K562 (cell line): Measurements from ENCODE around the gene GSG1. TPM values are rescaled to one million over a fixed set of nuclear protein-coding genes. Genes with fewer than 3 reads are reported as not detected.

Source experiments
- ATAC-seq: fragments of 200-7000 bp; cut with Tn5 transposase; 3 replicates; pipeline ENCODE4 v1.9.1; 2020; ENCODE audit warnings: moderate library complexity
- BruUV-seq: library from RNA; stranded (reverse); fragments of 400-500 nt; replicated peaks from 2 replicates; lab custom pipeline; 2021; lab: Mats Ljungman, UMichigan
- CTCF ChIA-PET: fragments of 300-600 bp; formaldehyde crosslinking; extraction: SDS; loops from one replicate; lab custom pipeline; 2021; ENCODE audit warnings: low intra/inter-chr PET ratio; lab: Yijun Ruan, JAX
- POLR2A ChIA-PET: fragments of 300-600, 350-650 bp; sonication (Branson Sonifier 250); formaldehyde crosslinking; extraction: SDS; loops from one replicate; lab custom pipeline; 2021; ENCODE audit warnings: antibody characterized with exemption, inconsistent platforms; lab: Yijun Ruan, JAX
- DNase-seq, 4 experiments: peaks; one replicate each; pipeline versions ENCODE4 v3.0.0 to v3.0.0-alpha.2; 2011 to 2018; ENCODE audit warnings: low spot score in 3 of 4, mixed read lengths in 3 of 4; ENCODE audit errors: extremely low read depth in 1 of 4
- FAIRE-seq: peaks from 2 replicates; lab custom pipeline; 2011; peaks lifted over from hg19 to GRCh38; lab: Jason Lieb, UNC
- H2AFZ ChIP-seq: 2 replicates; pipeline ENCODE4 v1.6.0; 2011; ENCODE audit warnings: low read depth, low read length, control low read depth, inconsistent platforms
- H3K27ac ChIP-seq: fragments of 200-600 bp; 3 replicates; pipeline ENCODE4 v1.8.0; 2011; ENCODE audit warnings: low read depth, mild to moderate bottlenecking, control low read depth, inconsistent platforms, low read length, moderate library complexity, mixed read lengths; ENCODE audit errors: extremely low read depth
- H3K27me3 ChIP-seq, 2 experiments: fragments of 300-600 bp in 1 of 2; 2 replicates in 1 of 2; 3 replicates in 1 of 2; pipeline versions ENCODE4 v1.6.0 to v1.8.0; 2011; ENCODE audit warnings: inconsistent platforms in 2 of 2, low read length in 2 of 2, mild to moderate bottlenecking in 1 of 2, mixed read lengths in 1 of 2, moderate library complexity in 1 of 2; ENCODE audit not compliant: control insufficient read depth in 2 of 2, insufficient read depth in 2 of 2
- H3K36me3 ChIP-seq: fragments of 300-600 bp; 3 replicates; pipeline ENCODE4 v1.8.0; 2011; ENCODE audit warnings: mild to moderate bottlenecking, low read length, inconsistent platforms; ENCODE audit not compliant: control insufficient read depth, insufficient read depth
- H3K4me1 ChIP-seq, 2 experiments: fragments of 200-600 bp in 1 of 2; replicated peaks in 1 of 2; 2 replicates in 1 of 2; 3 replicates in 1 of 2; pipeline versions ENCODE4 v1.5.1 to v1.8.0; 2011; ENCODE audit warnings: inconsistent platforms in 2 of 2, low read length in 2 of 2, mild to moderate bottlenecking in 1 of 2, mixed read lengths in 1 of 2, moderate library complexity in 1 of 2; ENCODE audit not compliant: control insufficient read depth in 2 of 2, insufficient read depth in 2 of 2
- H3K4me2 ChIP-seq: 2 replicates; pipeline ENCODE4 v1.6.1; 2011; ENCODE audit warnings: low read length, control low read depth, inconsistent platforms, mixed read lengths; ENCODE audit not compliant: insufficient read depth
- H3K4me3 ChIP-seq: fragments of 200-600 bp; sonication (generic), shearing (Covaris generic); 2 replicates; pipeline ENCODE4 v1.5.1; 2016; ENCODE audit warnings: control low read depth, inconsistent platforms
- H3K79me2 ChIP-seq: fragments of 200-600 bp; 3 replicates; pipeline ENCODE4 v1.8.0; 2011; ENCODE audit warnings: low read length, inconsistent platforms; ENCODE audit not compliant: control insufficient read depth, insufficient read depth
- H3K9ac ChIP-seq, 2 experiments: 2 replicates each; pipeline versions ENCODE4 v1.6.0 to v1.6.1; 2011; ENCODE audit warnings: low read depth in 2 of 2, low read length in 2 of 2, control low read depth in 1 of 2, inconsistent platforms in 1 of 2, mild to moderate bottlenecking in 1 of 2, mixed read lengths in 1 of 2; ENCODE audit not compliant: insufficient read depth in 1 of 2
- H3K9me1 ChIP-seq: one replicate; pipeline ENCODE4 v1.6.0; 2011; ENCODE audit warnings: inconsistent platforms, mild to moderate bottlenecking, low read length, moderate library complexity; ENCODE audit not compliant: control insufficient read depth, insufficient read depth
- H3K9me3 ChIP-seq: replicated peaks from 2 replicates; pipeline ENCODE4 v1.5.1; 2011; ENCODE audit warnings: low read depth, low read length, inconsistent platforms; ENCODE audit not compliant: control insufficient read depth, insufficient read depth
- H4K20me1 ChIP-seq: replicated peaks from 2 replicates; pipeline ENCODE4 v1.6.1; 2011; ENCODE audit warnings: low read length, inconsistent platforms, mixed read lengths; ENCODE audit not compliant: control insufficient read depth, insufficient read depth
- DNMT1 ChIP-seq: fragments of 450-650 bp; IDR thresholded peaks from 2 replicates; pipeline ENCODE4 v1.6.1; 2016; ENCODE audit warnings: antibody characterized with exemption, mild to moderate bottlenecking
- FOXA1 ChIP-seq: fragments of 450-650 bp; IDR thresholded peaks from 2 replicates; pipeline ENCODE4 v1.6.1; 2016; ENCODE audit warnings: mild to moderate bottlenecking, borderline replicate concordance
- FOXA3 ChIP-seq, 2 experiments: fragments of 450-650 bp in 1 of 2; sonication (generic) in 1 of 2; formaldehyde crosslinking; IDR thresholded peaks in 1 of 2; conservative IDR thresholded peaks in 1 of 2; 2 replicates each; pipeline versions ENCODE4 v1.4.0 to v1.8.0; 2020 to 2022; ENCODE audit warnings: mild to moderate bottlenecking in 2 of 2, missing genetic modification reagents in 1 of 2
- HDAC3 ChIP-seq: fragments of 450-650 bp; IDR thresholded peaks from 2 replicates; pipeline ENCODE4 v1.6.1; 2018; ENCODE audit warnings: borderline replicate concordance, mild to moderate bottlenecking, moderate library complexity; ENCODE audit not compliant: partially characterized antibody
- KHSRP ChIP-seq: fragments of 450-650 bp; IDR thresholded peaks from 2 replicates; pipeline ENCODE4 v1.6.1; 2017
- NCOA1 ChIP-seq: fragments of 450-650 bp; IDR thresholded peaks from 2 replicates; pipeline ENCODE4 v1.6.1; 2016; ENCODE audit warnings: low read depth
- NFIC ChIP-seq: fragments of 450-650 bp; IDR thresholded peaks from 2 replicates; pipeline ENCODE4 v1.6.1; 2017; ENCODE audit warnings: mild to moderate bottlenecking, inconsistent platforms
- RBM17 ChIP-seq: fragments of 200-400 bp; formaldehyde crosslinking; IDR thresholded peaks from 2 replicates; pipeline ENCODE4 v1.6.1; 2017; ENCODE audit warnings: low read depth, mild to moderate bottlenecking, low read length, borderline replicate concordance
- RFX1 ChIP-seq: fragments of 450-650 bp; IDR thresholded peaks from 2 replicates; pipeline ENCODE4 v1.6.1; 2016; ENCODE audit warnings: mild to moderate bottlenecking, moderate library complexity
- SP1 ChIP-seq: sonication (generic); formaldehyde crosslinking; IDR thresholded peaks from 2 replicates; pipeline ENCODE4 v1.8.1; 2022; ENCODE audit warnings: mild to moderate bottlenecking, missing genetic modification reagents
- SRSF3 ChIP-seq: fragments of 200-400 bp; formaldehyde crosslinking; IDR thresholded peaks from 2 replicates; pipeline ENCODE4 v1.6.1; 2016; ENCODE audit warnings: mild to moderate bottlenecking, low read length, moderate library complexity; ENCODE audit not compliant: insufficient read depth
- TRIM28 ChIP-seq: fragments of 450-650 bp; IDR thresholded peaks from 2 replicates; pipeline ENCODE4 v1.6.1; 2017
- ZEB2 ChIP-seq: fragments of 450-650 bp; IDR thresholded peaks from 2 replicates; pipeline ENCODE4 v1.6.1; 2016
- ZNF217 ChIP-seq: sonication (generic); formaldehyde crosslinking; IDR thresholded peaks from 2 replicates; pipeline ENCODE4 v1.8.0; 2022; ENCODE audit warnings: mild to moderate bottlenecking, missing genetic modification reagents
- ZNF23 ChIP-seq: fragments of 250-450 bp; sonication (Bioruptor Pico); IDR thresholded peaks from 2 replicates; pipeline ENCODE4 v1.4.0; 2020; ENCODE audit warnings: mild to moderate bottlenecking
- WGBS: fragments of 100-300 bp; shearing (Covaris generic); methylation state at CpG from one replicate; pipeline ENCODE4 v1.1.6; 2016; ENCODE audit warnings: low coverage, mixed read lengths; ENCODE audit not compliant: insufficient coverage; ENCODE audit errors: missing lambda C conversion rate; 5-methylcytosine and 5-hydroxymethylcytosine counted together
- in situ Hi-C: fragments of 300-500 bp; cut with MboI; formaldehyde crosslinking; loops from 4 replicates; pipeline ENCODE4 v1.15.0; 2018; ENCODE audit warnings: inconsistent platforms, mixed read lengths
- intact Hi-C: fragments of 100-400 bp; cut with micrococcal nuclease; formaldehyde crosslinking; loops from 2 replicates; pipeline ENCODE4 v1.14.2; 2022
- polyA plus RNA-seq, 8 experiments: library from polyadenylated mRNA; depleted of rRNA in 4 of 8; stranded (reverse) in 5 of 8; unstranded in 3 of 8; fragments of >200 nt; fragmentation: Nextera tagmentation in 2 of 8; fragmentation: Illumina TruSeq in 1 of 8; extraction: Ambion mirVana in 2 of 8; extraction: Trizol in 1 of 8; gene quantifications; 2 replicates each; pipeline versions ENCODE4 v1.2.1 to v1.2.3, GENCODE V29; 2011 to 2014; ENCODE audit warnings: inconsistent platforms in 1 of 8, missing spikeins in 1 of 8
- total RNA-seq, 7 experiments: library from RNA; depleted of rRNA in 6 of 7; stranded (reverse); fragments of >200 nt in 6 of 7; fragmentation: Illumina TruSeq in 2 of 7; extraction: Trizol in 2 of 7; gene quantifications; 2 replicates each; pipeline versions ENCODE4 v1.2.1 to v1.2.3, GENCODE V29; 2011 to 2021; ENCODE audit warnings: low replicate concordance in 1 of 7
- TF ChIP-seq, protein P1 (sequence below): fragments of 250-450 bp; sonication (Bioruptor Pico); IDR thresholded peaks from 2 replicates; pipeline ENCODE4 v1.4.0; 2020
- TF ChIP-seq, protein P2 (sequence below): sonication (generic); formaldehyde crosslinking; IDR thresholded peaks from 2 replicates; pipeline ENCODE4 v1.4.0; 2020; ENCODE audit warnings: mild to moderate bottlenecking, missing genetic modification reagents
- TF ChIP-seq, protein P3 (sequence below), 2 experiments: fragments of 450-650 bp in 1 of 2; sonication (generic) in 1 of 2; formaldehyde crosslinking; conservative IDR thresholded peaks; 2 replicates each; pipeline versions ENCODE4 v1.4.0 to v1.8.1; 2020 to 2022; ENCODE audit warnings: mild to moderate bottlenecking in 1 of 2, missing genetic modification reagents in 1 of 2
- TF ChIP-seq, protein P4 (sequence below): fragments of 450-650 bp; conservative IDR thresholded peaks from 2 replicates; pipeline ENCODE4 v1.6.1; 2016; ENCODE audit warnings: missing genetic modification characterization, low read depth, mild to moderate bottlenecking, control low read depth, missing compliant biosample characterization

GSG1 gene
- total and polyA plus RNA-seq, 9 of the 15 experiments (the other 6 are each of a cell fraction or from before 2014, with no cell fraction given), result not detected

DNA sequence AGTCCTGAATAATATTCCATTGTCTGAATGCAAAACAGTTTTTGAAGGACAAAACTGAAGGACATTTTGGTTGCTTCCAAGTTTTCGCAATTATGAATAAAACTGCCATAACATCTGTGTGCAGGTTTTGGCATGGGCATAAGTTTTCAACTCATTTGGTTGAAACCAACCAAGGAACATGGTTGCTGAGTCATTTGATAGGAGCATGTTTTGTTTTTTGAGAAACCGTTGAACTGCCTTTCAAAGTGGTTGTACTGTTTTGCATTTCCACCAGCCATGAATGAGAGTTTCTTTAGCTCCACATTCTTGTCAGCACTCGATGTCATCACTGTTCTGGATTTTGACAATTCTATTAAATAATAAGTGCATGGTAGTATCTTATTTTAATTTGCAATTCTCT lies 23.0 kb upstream of the GSG1 start:
- H3K9ac ChIP-seq, result no peak overlapping the region
- no peaks in the 10 kb centered on the region for H3K36me3 ChIP-seq
- intact Hi-C loops, result no loop called here
- no peak overlapping the region for H2AFZ ChIP-seq
- peaks cover 3 to 17% of the 10 kb centered on the region in 2 experiments; a peak in 4 of 5 replicates for H3K27me3 ChIP-seq
- POLR2A ChIA-PET, result no interaction called here
- no peaks in the 10 kb centered on the region for H3K9me3 ChIP-seq
- no peak for ATAC-seq
- no peaks in the 10 kb centered on the region for H3K9me1 ChIP-seq
- H3K4me3 ChIP-seq, result no peak overlapping the region
- H3K4me2 ChIP-seq, result no peak overlapping the region
- 7% methylated on average over 3 of the region's 3 CpGs for WGBS
- TF ChIP-seq RBM17 (no peak), DNMT1 (no peak), ZEB2 (no peak), TRIM28 (no peak), FOXA3 (CRISPR knock-in tag; conservative IDR thresholded peaks at IDR 0.05 in 1 of 2, IDR thresholded peaks at IDR 0.05 in 1 of 2) (no peak), SRSF3 (no peak), SP1 (CRISPR knock-in tag) (no peak), ZNF217 (CRISPR knock-in tag) (no peak), FOXA1 (no peak), KHSRP (no peak), NCOA1 (no peak), ZNF23 (CRISPR knock-in tag) (no peak), RFX1 (no peak), NFIC (no peak), HDAC3 (no peak)
- TF ChIP-seq, protein P1, sequence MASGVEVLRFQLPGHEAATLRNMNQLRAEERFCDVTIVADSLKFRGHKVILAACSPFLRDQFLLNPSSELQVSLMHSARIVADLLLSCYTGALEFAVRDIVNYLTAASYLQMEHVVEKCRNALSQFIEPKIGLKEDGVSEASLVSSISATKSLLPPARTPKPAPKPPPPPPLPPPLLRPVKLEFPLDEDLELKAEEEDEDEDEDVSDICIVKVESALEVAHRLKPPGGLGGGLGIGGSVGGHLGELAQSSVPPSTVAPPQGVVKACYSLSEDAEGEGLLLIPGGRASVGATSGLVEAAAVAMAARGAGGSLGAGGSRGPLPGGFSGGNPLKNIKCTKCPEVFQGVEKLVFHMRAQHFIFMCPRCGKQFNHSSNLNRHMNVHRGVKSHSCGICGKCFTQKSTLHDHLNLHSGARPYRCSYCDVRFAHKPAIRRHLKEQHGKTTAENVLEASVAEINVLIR (CRISPR knock-in tag), result no peak
- TF ChIP-seq, protein P2, sequence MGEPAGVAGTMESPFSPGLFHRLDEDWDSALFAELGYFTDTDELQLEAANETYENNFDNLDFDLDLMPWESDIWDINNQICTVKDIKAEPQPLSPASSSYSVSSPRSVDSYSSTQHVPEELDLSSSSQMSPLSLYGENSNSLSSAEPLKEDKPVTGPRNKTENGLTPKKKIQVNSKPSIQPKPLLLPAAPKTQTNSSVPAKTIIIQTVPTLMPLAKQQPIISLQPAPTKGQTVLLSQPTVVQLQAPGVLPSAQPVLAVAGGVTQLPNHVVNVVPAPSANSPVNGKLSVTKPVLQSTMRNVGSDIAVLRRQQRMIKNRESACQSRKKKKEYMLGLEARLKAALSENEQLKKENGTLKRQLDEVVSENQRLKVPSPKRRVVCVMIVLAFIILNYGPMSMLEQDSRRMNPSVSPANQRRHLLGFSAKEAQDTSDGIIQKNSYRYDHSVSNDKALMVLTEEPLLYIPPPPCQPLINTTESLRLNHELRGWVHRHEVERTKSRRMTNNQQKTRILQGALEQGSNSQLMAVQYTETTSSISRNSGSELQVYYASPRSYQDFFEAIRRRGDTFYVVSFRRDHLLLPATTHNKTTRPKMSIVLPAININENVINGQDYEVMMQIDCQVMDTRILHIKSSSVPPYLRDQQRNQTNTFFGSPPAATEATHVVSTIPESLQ (CRISPR knock-in tag), result no peak
- TF ChIP-seq, protein P3, sequence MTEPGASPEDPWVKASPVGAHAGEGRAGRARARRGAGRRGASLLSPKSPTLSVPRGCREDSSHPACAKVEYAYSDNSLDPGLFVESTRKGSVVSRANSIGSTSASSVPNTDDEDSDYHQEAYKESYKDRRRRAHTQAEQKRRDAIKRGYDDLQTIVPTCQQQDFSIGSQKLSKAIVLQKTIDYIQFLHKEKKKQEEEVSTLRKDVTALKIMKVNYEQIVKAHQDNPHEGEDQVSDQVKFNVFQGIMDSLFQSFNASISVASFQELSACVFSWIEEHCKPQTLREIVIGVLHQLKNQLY (CRISPR knock-in tag; conservative IDR thresholded peaks at IDR 0.05), result no peak
- TF ChIP-seq, protein P4, sequence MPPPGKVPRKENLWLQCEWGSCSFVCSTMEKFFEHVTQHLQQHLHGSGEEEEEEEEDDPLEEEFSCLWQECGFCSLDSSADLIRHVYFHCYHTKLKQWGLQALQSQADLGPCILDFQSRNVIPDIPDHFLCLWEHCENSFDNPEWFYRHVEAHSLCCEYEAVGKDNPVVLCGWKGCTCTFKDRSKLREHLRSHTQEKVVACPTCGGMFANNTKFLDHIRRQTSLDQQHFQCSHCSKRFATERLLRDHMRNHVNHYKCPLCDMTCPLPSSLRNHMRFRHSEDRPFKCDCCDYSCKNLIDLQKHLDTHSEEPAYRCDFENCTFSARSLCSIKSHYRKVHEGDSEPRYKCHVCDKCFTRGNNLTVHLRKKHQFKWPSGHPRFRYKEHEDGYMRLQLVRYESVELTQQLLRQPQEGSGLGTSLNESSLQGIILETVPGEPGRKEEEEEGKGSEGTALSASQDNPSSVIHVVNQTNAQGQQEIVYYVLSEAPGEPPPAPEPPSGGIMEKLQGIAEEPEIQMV, result no peak
- DNase-seq, result no peak
- CTCF ChIA-PET, result no interaction called here
- no TSS peak for BruUV-seq
- no peaks in the 10 kb centered on the region for H4K20me1 ChIP-seq
- no peaks in the 10 kb centered on the region for H3K79me2 ChIP-seq
- no peaks in the 10 kb centered on the region for H3K4me1 ChIP-seq
- in situ Hi-C loops, result no loop called here
- FAIRE-seq, result no peak
- H3K27ac ChIP-seq, result no peak overlapping the region
